Measurements from ENCODE around the gene TACC2. TPM values are rescaled to one million over a fixed set of nuclear protein-coding genes. Genes with fewer than 3 reads are reported as not detected.
"Not testable (repeated sequence)": the region's sequence is repeated elsewhere in the genome, so short reads cannot be mapped to it uniquely, and the experiment has no call there.

TACC2 gene
- total RNA-seq, 1 donor from 2014 or later = 11.2 TPM

- peak; percentile 66 for DNase-seq (ENCODE audit: low read depth)
These were observed 71.3 kb downstream of the TACC2 start for GRCh38 chr10:122060250-122060649.

- peak; percentile 96 for DNase-seq (ENCODE audit: low read depth)
These were observed 74.1 kb downstream of the TACC2 start for GRCh38 chr10:122062831-122063674.

GRCh38 chr10:122066337-122066939 is 77.5 kb downstream of the TACC2 start:
- DNase-seq (ENCODE audit: low read depth) = not testable (repeated sequence)

- DNase-seq (ENCODE audit: low read depth) = no peak
These were observed 79.9 kb downstream of the TACC2 start for GRCh38 chr10:122068844-122069243.

GRCh38 chr10:122072491-122072890 is 83.5 kb downstream of the TACC2 start:
- no peak for DNase-seq (ENCODE audit: low read depth)

GRCh38 chr10:122073508-122073907 is 84.5 kb downstream of the TACC2 start:
- DNase-seq (ENCODE audit: low read depth) = no peak

- DNase-seq (ENCODE audit: low read depth) = no peak
These were observed 86.2 kb downstream of the TACC2 start for GRCh38 chr10:122075171-122075570.

GRCh38 chr10:122075876-122076275 is 86.9 kb downstream of the TACC2 start:
- DNase-seq (ENCODE audit: low read depth) = not testable (repeated sequence)

- no peak for DNase-seq (ENCODE audit: low read depth)
These were observed 88.4 kb downstream of the TACC2 start for GRCh38 chr10:122077311-122077875.

GRCh38 chr10:122078326-122078725 is 89.4 kb downstream of the TACC2 start:
- DNase-seq (ENCODE audit: low read depth) = no peak

GRCh38 chr10:122078965-122079795 is 90.2 kb downstream of the TACC2 start:
- DNase-seq (ENCODE audit: low read depth) = no peak

GRCh38 chr10:122082616-122083477 is 93.9 kb downstream of the TACC2 start:
- no peak for DNase-seq (ENCODE audit: low read depth)

- DNase-seq (ENCODE audit: low read depth) = no peak
These were observed 94.6 kb downstream of the TACC2 start for GRCh38 chr10:122083478-122084025.

- DNase-seq (ENCODE audit: low read depth) = no peak
These were observed 95.5 kb downstream of the TACC2 start for GRCh38 chr10:122084286-122085041.

GRCh38 chr10:122085423-122085911 is 96.5 kb downstream of the TACC2 start:
- no peak for DNase-seq (ENCODE audit: low read depth)

- DNase-seq (ENCODE audit: low read depth) = no peak
These were observed 97.7 kb downstream of the TACC2 start for GRCh38 chr10:122086416-122087240.

GRCh38 chr10:122087436-122087835 is 98.5 kb downstream of the TACC2 start:
- no peak for DNase-seq (ENCODE audit: low read depth)

- peak; percentile 48 for DNase-seq (ENCODE audit: low read depth)
These were observed 100.5 kb downstream of the TACC2 start for GRCh38 chr10:122089311-122090017.
